ENCODE data around the gene MPPED1. TPM values are rescaled to one million over a fixed set of nuclear protein-coding genes. Genes with fewer than 3 reads are reported as not detected.

MPPED1 gene
- polyA plus RNA-seq, 3 donors = 0.95 to 1.5 (median 1.1) TPM

DNA sequence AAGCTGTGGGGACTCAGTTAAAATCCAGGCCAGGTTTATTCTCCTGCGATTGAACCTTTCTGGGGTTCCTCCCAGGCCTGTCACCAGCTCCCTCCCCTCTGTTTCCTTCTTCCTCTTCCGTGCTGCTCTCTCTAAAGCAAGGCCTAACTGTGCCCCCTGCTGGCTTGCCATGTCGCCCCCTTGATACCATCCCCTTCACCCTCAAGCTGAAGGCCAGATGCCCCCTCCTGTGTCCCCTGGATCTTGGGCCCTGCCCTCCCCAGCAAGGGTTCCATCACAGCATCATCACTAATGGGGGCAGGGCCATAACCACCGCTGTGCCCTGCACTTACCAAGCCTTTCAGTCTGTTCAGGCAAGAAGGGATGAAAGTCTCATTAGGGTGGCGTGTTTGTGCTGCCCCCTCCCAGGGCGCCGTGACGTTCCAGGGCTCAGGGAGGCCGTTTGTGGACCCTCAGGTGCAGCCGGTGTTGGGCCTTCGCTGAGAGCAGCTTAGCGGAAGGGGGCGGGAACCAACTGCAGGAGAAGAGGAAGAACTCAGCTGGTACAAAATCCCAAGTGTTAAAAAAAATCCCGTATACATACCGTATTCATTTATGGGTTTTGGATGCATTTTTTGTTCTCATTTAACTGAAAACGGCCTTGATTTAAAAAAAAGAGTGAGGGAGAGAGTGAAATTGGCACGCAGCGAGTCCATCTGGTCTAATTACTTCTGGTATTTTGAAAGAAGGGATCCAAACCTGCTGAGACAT is 69.9 kb downstream of the MPPED1 start:
- DNase-seq (ENCODE audit: extremely low read depth in 1 of 11, low read depth in 9 of 11, low spot score in 4 of 11) = no peak

DNA sequence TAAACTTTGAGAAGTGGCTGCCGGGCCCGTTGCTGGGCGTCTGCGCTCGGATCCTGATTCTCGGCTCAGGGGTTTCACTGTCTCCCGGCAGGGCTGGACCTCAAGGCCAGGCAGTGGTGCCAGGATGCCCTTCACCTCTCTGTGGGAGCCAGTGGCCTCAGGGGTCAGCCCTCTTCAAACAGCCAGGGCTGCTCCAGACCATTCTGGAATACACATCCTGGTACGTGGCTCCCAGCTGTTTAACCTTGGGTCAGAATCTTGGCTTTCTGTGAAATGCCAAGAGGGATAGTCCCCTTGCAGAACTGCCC is 70.5 kb downstream of the MPPED1 start:
- DNase-seq (ENCODE audit: extremely low read depth in 1 of 11, low read depth in 9 of 11, low spot score in 4 of 11) = no peak

DNA sequence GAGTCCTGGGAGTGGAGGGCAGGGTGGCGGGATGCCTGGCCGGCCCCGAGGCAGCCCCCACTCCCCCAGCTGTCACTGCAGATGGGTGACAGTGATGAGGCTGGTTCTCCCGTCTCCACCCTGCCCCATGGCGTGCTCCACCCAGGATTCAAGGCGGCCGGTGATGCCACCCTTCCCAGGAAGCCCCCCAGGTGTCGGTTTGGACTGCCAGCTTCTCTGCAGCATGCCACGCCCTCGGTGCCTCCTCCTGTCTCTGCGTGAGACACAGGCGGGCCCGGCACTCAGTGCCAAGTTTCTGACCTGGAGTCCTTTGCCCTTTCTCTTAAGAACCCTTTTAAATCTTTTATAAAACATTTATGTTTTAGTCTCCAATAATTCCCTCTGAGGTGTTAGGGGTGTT is 71.5 kb downstream of the MPPED1 start:
- no peak for DNase-seq (ENCODE audit: extremely low read depth in 1 of 11, low read depth in 9 of 11, low spot score in 4 of 11)

DNA sequence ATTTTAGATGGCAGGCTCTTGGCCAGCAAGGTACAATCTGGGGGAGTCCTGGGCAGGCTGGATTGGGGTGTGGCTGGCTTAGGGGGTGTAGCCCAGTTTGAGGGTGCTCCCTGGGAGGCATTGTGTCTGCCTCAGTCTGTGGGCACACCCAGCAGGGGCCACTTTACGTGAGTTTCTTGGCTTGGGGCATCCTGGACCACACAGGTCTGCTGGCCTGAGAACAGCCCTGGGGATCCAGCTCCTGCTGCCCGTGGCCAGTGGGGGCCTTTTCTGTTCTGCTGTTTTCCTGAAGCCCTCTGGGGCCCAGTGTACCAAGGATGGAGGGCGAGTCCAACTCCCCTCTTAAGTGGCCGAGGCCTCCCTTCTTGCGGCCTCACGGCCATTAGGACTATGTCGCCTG is 71.9 kb downstream of the MPPED1 start:
- no peak for DNase-seq (ENCODE audit: extremely low read depth in 1 of 11, low read depth in 9 of 11, low spot score in 4 of 11)

DNA sequence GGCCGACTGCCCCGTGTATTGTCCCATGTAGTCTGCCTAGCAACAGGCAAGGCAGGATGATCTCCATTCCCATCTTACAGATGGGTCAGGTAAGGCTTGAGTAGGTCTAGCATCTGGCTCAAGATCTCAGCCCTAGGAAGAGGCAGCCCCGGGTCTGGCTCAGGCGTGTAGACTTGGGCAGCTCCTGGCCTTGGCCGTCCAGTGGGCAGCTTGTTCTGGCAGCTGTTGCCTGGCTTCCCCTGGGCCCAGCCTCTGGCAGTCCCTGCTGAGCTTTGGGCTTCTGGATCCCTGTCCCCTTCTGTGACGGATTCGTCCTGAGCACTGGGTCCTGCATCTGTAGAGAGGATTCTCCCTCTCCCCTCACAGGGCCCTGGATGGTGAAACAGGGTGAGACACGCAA is 72.4 kb downstream of the MPPED1 start:
- DNase-seq (ENCODE audit: extremely low read depth in 1 of 11, low read depth in 9 of 11, low spot score in 4 of 11) = no peak

DNA sequence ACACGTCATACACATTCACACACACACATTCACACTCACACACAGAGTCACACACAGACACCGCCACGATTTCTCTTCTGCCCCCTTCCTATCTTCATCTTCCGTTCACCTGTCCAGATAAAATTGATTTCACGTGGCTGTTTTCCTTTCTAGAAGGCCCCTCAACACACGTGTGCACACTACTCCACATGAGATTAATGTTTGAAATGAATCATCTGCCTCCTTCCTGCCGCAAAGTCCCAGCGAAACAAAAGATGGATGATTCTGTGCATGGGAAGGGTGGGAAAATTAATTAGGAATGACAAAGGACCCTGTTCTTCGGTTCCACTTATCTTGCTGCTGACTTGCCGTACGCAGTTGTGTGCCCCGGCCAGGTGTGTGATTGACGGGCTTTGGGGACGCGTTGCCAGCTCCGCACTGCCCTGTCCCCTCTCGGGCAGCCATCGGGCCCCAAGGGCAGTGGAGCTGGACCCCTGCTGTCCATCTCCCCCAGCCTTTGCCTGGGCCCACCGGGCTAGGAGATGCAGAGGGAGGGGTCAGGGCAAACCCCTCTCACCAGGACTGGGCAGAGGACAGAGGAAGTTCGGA is 73.8 kb downstream of the MPPED1 start:
- DNase-seq (ENCODE audit: extremely low read depth in 1 of 11, low read depth in 9 of 11, low spot score in 4 of 11) = no peak

DNA sequence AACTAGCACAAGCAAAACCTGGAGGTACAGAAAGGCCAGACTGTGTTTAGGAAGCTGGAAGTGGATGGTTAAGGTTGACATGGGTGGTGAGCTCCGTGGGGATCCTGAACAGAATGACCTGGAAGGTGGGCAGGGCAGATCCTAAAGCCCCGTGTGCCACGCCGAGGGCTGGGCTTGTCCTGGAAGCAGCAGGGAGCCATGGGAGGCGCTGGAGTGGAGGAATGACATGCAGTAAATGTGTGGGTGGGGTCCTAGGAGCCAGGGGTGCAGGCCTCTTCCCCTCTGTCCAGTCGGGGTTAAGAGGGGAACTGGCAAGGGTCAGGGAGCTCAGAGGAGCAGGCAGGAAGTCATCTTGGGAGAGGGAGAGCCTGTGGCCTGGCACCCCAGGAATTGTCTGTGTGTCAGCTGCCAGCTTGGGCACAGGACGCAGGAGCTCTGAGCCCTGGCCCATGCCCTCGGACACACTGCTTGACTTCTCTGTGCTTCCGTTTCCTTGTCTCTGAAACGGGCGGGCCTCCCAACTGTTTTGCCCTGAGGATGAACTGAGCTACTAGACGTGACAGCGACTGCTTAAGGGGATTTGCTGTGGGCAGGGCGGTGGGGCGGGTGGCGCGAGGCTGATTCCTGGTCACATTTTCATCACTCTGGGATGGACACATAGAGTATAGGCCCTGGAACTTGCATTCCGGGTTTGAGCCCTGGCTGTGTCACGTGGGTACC is 75.7 kb downstream of the MPPED1 start:
- DNase-seq (ENCODE audit: extremely low read depth in 1 of 11, low read depth in 9 of 11, low spot score in 4 of 11) = no peak

DNA sequence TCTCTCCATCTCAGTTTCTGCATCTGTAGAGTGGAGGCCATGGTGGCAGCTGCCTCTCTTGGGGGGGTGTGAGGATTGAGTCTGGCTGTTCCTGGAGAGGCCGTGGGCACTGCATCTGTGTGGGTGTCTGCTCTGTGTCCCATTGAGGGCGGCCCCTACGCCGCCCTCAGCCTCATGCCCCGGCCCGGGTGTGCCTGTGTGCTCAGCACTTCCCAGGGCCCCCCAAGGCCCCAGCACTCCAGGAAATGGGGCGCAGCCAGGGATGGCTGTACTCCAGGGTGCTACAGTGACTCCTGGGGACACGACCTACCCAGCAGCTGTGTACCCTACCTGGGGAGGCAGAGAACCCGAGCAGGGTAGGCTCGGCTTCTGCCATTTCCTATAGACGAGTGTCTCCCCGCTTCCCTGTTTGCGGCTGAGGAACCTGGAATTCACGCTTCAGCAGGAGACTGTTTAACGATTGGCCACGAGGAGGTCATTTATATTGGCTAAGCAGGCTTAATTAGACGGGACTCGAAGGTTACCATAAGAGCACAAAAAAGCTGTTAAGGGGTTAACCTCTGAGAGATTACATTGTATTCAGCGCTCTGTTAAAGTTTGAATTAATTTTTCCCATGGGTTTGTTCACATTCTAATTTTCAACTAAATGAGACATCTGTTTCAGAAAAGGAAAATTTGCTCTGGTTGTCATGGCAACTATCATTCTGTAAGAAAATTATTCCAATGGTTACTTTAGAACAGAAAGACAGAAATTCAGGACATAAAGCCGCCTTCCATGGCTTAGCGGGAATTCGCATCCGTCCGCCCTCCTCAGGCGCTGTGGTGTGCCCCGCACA is 76.4 kb downstream of the MPPED1 start:
- peak in 7 of 11 donors; percentile 15 to 37 (median 26) for DNase-seq (ENCODE audit: extremely low read depth in 1 of 11, low read depth in 9 of 11, low spot score in 4 of 11)

DNA sequence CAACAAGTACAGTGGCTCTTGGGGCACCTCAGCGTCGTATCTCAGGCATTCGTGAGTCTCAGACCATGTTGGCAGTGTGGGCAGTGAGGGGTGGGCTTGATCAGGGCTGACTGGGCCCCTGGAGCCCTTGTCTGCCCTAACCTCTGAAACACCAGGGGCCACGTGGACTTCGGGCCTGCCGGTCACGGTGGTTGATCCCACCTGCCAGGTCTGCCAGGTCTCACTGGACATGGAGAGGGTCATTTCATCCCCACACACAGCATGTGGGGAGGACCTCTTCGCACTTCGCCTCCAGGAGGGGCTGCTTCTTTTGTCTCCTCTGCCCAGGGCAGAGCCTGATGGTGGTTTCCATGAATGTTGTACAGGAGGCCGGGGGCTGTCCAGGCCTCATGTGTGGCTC is 77.1 kb downstream of the MPPED1 start:
- DNase-seq (ENCODE audit: extremely low read depth in 1 of 11, low read depth in 9 of 11, low spot score in 4 of 11) = no peak

DNA sequence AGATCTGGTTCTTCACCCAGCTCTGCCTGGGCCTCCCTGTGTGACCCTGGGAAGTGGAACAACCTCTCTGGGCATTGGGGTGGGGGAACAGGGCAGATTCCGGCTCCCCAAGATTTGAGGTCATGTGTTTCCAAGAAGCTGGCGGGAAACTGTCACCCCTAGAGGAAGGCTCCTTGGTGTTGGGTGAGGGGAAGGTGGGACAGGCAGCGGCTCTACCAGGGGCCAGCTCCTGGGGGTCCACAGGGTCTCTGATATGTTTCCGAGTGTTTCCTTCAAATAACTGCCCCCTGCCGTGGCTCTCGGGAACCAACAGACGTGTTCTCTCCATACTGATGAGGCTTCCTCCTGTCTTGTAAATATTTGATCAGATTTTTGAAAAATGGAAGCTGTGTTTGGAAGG is 78.5 kb downstream of the MPPED1 start:
- DNase-seq (ENCODE audit: extremely low read depth in 1 of 11, low read depth in 9 of 11, low spot score in 4 of 11) = no peak

DNA sequence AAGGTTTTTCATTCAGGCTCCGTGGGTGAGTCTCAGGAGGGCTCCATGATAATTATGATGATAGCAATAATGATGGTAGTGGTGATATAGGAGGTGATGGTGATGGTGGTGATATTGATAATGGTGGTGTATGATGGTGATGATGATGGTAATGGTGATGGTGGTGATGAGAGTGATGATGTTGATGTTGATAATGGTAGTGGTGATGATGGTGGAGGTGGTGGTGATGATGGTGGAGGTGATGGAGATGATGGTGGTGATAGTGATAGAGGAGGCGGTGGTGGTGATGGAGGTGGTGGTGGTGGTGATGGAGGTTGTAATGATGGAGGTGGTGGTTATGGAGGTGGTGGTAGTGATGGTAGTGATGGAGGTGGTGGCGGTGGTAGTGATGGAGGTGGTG is 79.4 kb downstream of the MPPED1 start:
- DNase-seq (ENCODE audit: extremely low read depth in 1 of 11, low read depth in 9 of 11, low spot score in 4 of 11) = no peak

DNA sequence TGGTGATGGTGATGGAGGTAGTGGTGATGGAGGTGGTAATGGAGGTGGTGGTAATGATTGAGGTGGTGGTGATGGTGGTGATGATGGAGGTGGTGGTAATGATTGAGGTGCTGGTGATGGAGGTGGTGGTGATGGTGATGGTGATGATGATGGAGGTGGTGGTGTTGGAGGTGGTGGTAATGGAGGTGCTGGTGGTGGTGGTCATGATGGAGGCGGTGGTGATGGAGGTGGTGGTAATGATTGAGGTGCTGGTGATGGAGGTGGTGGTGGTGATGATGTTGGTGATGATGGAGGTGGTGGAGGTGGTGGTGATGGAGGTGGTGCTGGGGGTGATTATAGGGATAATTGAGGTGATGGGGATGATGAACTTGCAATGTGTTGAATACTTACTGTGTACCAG is 79.9 kb downstream of the MPPED1 start:
- no peak for DNase-seq (ENCODE audit: extremely low read depth in 1 of 11, low read depth in 9 of 11, low spot score in 4 of 11)

DNA sequence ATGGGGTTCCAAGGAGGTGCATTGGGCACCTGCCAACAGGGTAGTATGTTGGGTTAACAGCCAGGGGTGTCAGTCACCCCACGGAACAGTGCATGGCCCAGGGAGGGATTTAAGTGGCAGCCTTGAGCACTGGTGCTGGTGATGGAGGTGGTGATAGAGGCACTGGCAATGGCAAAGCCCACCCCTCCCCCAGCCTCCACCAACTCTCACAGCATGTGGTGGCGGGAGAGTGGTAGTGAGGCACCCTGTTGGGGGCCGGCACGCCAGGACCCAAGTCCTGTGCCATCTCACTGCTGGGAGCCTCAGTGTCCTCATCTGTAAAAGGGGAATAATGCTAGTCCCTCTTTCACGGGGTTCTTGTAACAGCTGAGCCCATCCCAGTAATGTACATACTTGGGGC is 81.5 kb downstream of the MPPED1 start:
- no peak for DNase-seq (ENCODE audit: extremely low read depth in 1 of 11, low read depth in 9 of 11, low spot score in 4 of 11)

DNA sequence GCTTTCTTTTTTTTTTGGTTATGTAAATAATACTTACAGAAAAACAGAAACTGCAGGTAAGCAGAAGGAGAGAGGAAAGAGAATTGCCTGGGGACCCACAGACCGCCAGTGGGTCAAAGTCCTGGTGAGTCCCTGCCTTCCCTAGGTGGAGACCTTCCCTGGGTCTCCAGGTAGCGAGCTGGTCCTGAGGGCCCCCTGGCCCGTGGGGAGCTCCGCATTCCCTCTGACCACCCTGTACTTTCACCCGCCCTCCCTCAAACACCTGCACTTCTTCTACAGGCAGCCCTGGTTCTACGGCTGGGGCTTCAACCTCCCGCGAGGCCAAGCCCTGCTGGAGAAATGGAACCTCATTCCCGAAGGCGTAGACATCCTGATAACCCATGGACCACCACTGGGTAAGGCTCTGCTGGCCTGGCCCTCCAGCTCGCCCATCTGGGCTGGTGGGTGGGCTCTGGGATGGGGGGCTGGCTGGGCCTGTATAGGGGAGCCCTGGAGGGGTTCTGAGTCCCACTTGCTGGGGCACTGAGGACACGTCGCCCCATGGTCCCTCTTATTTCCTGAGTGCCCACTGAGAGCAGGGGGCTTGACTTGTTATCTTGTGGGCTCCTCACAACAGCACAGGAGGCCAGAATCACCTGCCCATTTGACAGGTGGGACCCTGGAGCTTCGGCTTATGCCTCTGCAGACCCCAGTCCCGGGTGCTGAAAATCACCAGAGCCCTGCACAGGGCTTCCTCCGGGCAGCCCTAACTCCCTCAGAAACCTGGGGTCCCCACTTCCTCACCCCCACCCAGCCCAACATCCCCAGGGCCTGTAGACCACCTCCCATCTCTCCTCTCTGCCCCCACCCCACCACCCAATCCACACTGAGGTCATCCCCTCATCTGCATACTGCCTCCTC is 86.4 kb downstream of the MPPED1 start:
- DNase-seq (ENCODE audit: extremely low read depth in 1 of 11, low read depth in 9 of 11, low spot score in 4 of 11) = no peak

DNA sequence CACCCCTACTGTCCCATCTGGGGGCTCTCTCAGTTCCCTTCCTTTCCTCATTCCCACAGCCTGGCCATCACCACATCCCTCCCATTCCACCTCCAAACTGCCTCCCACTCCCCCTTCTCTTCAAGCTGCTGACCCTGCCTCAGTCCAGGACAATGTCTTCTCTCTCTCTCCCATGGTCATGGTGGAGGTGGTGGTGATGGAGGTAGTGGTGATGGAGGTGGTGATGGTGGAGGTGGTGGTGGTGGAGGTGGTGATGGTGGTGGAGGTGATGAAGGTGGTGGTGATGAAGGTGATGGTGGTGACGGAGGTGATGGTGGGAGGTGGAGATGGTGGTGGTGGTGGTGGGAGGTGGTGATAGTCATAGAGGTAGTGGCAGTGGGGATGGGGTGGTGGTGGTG is 87.0 kb downstream of the MPPED1 start:
- DNase-seq (ENCODE audit: extremely low read depth in 1 of 11, low read depth in 9 of 11, low spot score in 4 of 11) = no peak

DNA sequence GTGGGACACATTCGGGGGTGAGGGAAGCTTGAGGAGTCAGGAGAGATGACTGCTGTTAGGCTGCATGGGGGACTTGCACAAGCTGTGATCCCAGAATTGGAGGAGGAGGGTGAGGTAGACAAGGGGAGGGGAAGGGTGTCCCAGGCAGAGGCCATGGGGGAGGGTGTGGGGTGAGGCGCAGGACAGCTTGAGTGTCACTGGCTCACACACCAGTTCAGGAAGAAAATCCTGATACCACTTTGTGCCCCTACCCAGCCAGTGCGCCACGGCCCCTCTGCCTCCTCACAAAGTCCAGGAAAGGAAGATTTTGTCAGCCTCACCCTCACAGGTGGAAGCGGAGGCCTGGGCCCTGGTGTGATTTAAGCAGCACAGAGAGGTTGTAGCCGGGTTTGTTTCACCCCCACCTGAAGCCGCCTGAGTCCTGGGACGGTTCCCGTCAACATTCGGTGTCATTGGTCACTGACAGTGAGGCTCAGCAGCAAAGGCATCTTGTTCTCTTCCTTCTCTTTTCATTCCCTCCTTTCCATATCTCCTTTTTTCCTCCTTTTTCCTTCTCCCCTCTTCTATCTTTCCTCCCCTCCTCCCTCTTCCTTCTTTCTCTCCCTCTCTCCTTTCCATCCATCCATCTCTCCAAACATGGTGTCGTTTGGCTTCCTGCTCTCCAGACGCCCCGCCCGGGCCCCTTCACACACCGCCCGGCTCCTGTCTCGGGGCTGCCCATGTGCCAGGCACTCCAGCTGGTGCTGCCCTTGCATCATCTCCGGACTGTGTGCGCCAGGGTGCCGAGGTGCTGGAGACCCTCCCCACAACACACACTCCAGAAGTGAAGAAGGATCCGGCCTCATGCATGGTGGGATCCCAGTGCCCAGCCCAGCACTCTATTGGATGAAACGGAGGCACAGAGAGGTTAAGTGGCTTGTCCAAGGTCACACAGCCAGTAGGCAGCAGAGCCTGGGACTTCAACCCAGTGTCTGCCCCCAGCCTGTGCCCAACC is 89.3 kb downstream of the MPPED1 start:
- no peak for DNase-seq (ENCODE audit: extremely low read depth in 1 of 11, low read depth in 9 of 11, low spot score in 4 of 11)

DNA sequence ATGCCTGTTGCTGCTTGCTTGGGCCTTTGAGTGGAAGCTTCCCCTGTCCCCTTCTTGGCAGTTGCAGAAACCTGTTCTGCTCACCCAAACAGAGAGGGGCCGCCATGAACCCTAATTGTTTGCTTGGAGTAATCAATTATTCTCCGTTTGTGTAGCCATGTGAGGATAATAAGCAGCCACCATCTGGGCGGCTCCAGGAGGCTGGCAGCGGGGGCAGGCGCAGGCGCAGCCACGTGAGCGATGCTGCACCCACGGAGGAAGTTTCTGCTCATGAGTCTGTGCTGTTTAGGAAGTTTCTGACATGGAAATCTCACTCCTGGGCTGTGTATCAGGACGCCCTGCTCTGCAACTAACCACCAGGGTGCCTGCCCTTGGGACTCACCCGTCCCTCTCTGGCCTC is 90.1 kb downstream of the MPPED1 start:
- no peak for DNase-seq (ENCODE audit: extremely low read depth in 1 of 11, low read depth in 9 of 11, low spot score in 4 of 11)
